Stimulated activated CD8-positive, alpha-beta memory T cell treated with anti-CD3 and anti-CD28 coated beads, Interleukin-15, amount 100 ng/mL, for 48 hours (primary cell): ENCODE results near the gene DIRAS3.
"Not testable (repeated sequence)": the region's sequence is repeated elsewhere in the genome, so short reads cannot be mapped to it uniquely, and the experiment has no call there.

Source experiments
- DNase-seq, 2 donors: peaks; one replicate each; pipeline ENCODE4 v3.0.0-alpha.2; 2020; ENCODE audit warnings: low read depth in 2 of 2

DIRAS3 gene

GRCh38 chr1:68049941-68050878 is at the start of gene DIRAS3:
DIRAS3 (minus strand) TSS chr1:68050627; CDS start chr1:68047297, 3,330 bp downstream.
- DNase-seq: no peak

- DNase-seq: no peak
These were observed 43.3 kb upstream of the DIRAS3 start for GRCh38 chr1:68093737-68094136.

- DNase-seq: no peak
These were observed 36.8 kb upstream of the DIRAS3 start for GRCh38 chr1:68087184-68087583.

- no peak for DNase-seq
These were observed 35.3 kb upstream of the DIRAS3 start for GRCh38 chr1:68085752-68086151.

- DNase-seq: no peak
These were observed 33.3 kb upstream of the DIRAS3 start for GRCh38 chr1:68083686-68084085.

- DNase-seq: no peak
These were observed 31.4 kb upstream of the DIRAS3 start for GRCh38 chr1:68081775-68082283.

GRCh38 chr1:68078647-68079046 is 28.2 kb upstream of the DIRAS3 start:
- no peak for DNase-seq

GRCh38 chr1:68074472-68074871 is 24.0 kb upstream of the DIRAS3 start:
- DNase-seq: no peak

- DNase-seq: no peak
These were observed 15.3 kb upstream of the DIRAS3 start for GRCh38 chr1:68065766-68066165.

- not testable (repeated sequence) for DNase-seq
These were observed 7.6 kb upstream of the DIRAS3 start for GRCh38 chr1:68058053-68058452.

- DNase-seq: no peak
These were observed 7.1 kb upstream of the DIRAS3 start for GRCh38 chr1:68057564-68057963.

- no peak for DNase-seq
These were observed 6.6 kb upstream of the DIRAS3 start for GRCh38 chr1:68057050-68057449.

GRCh38 chr1:68051475-68051874 is 1.0 kb upstream of the DIRAS3 start:
- DNase-seq: no peak

GRCh38 chr1:68047659-68048026 is 2.8 kb downstream of the DIRAS3 start:
- no peak for DNase-seq

GRCh38 chr1:68046885-68047658 is 3.4 kb downstream of the DIRAS3 start:
- no peak for DNase-seq

- no peak for DNase-seq
These were observed 4.0 kb downstream of the DIRAS3 start for GRCh38 chr1:68046423-68046822.

- no peak for DNase-seq
These were observed 4.8 kb downstream of the DIRAS3 start for GRCh38 chr1:68045511-68046180.

GRCh38 chr1:68043443-68044090 is 6.9 kb downstream of the DIRAS3 start:
- no peak for DNase-seq

GRCh38 chr1:68036946-68037345 is 13.5 kb downstream of the DIRAS3 start:
- DNase-seq: no peak

GRCh38 chr1:68029444-68029843 is 21.0 kb downstream of the DIRAS3 start:
- DNase-seq: no peak

- no peak for DNase-seq
These were observed 21.9 kb downstream of the DIRAS3 start for GRCh38 chr1:68028566-68028965.
